Measurements from ENCODE around the gene FASN. TPM values are rescaled to one million over a fixed set of nuclear protein-coding genes. Genes with fewer than 3 reads are reported as not detected.

FASN gene
- polyA plus RNA-seq, 2 of the 4 experiments (the other 2 are of a cell fraction) = 12.9 to 169 TPM

DNA sequence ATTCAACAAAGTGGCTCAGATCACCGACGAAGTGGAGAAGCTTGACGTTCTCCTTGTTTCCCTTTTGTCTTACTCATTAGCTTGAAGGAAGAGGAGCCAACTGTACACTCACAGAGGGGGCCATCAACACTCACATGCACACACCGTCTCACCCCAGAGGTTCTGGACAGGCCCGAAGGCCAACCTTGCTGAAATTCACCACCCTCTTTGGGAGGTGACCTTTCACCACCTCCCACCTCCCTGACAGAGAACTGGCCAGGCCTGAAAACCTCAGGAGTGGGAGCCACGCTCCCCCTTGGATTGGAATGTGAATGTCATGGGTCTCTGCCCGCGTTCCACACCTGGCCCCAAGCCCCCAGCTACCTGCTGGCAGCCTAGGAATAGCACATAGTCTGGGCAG is 62.5 kb downstream of the FASN start (continued):
- TF ChIP-seq, protein P1, sequence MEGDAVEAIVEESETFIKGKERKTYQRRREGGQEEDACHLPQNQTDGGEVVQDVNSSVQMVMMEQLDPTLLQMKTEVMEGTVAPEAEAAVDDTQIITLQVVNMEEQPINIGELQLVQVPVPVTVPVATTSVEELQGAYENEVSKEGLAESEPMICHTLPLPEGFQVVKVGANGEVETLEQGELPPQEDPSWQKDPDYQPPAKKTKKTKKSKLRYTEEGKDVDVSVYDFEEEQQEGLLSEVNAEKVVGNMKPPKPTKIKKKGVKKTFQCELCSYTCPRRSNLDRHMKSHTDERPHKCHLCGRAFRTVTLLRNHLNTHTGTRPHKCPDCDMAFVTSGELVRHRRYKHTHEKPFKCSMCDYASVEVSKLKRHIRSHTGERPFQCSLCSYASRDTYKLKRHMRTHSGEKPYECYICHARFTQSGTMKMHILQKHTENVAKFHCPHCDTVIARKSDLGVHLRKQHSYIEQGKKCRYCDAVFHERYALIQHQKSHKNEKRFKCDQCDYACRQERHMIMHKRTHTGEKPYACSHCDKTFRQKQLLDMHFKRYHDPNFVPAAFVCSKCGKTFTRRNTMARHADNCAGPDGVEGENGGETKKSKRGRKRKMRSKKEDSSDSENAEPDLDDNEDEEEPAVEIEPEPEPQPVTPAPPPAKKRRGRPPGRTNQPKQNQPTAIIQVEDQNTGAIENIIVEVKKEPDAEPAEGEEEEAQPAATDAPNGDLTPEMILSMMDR (IDR thresholded peaks at IDR 0.05) = no peak
- no peak for TF ChIP-seq NR3C1 (IDR thresholded peaks at IDR 0.05)
- TF ChIP-seq ZFP36 (IDR thresholded peaks at IDR 0.05; ENCODE audit: borderline replicate concordance, partially characterized antibody) = no peak

DNA sequence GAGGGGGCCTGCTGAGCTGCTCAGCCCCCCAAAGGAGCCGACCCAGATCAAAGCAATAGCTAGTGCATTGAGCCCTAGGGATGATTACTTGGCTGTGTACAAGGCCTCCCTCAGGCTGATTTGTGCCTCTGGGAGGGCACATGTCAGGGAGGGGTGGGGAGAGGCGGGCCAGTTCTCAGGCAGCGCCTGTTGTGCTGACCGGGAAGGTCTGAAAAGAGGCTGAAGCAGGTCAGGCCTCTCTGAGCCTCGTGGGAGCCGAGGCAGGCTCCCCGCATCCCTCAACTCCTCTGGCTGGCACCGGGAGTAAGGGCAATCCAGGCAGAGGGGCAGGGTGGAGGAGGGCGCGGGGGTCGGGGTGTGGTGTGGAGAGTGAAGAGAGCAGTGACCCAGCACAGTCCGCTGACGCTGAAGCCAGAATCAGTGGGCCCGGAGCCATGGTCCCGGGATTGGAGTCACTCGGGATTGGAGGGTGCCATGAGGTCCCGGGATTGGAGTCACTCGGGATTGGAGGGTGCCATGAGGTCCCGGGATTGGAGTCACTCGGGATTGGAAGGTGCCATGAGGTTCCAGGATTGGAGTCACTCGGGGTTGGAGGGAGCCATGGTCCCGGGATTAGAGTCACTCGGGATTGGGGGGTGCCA is 63.5 kb downstream of the FASN start:
- TF ChIP-seq ZNF302 (CRISPR knock-in tag; IDR thresholded peaks at IDR 0.05) = no peak
- Histone ChIP-seq H3K4me2 (no peak overlapping the region), H3K4me1 (peaks cover 13% of the 10 kb centered on the region; the same call in 2 of the 3 replicates), H3K9me3 (no peaks in the 10 kb centered on the region), H3K27ac (no peak overlapping the region), H3K4me3 (no peak overlapping the region)
- POLR2A ChIA-PET = no interaction called here
- CTCF ChIA-PET = interaction anchor here (0.7 to 4.2 kb wide), 7 partner anchors 8 to 201 kb away, joined by 3 to 28 read pairs (median 5); partner anchors contain the start of gene NOTUM
- FAIRE-seq (no peak), DNase-seq (ENCODE audit: low read depth in 1 of 2, low spot score in 1 of 2) (no peak), ATAC-seq (no peak)
- 83% methylated on average over 22 of the region's 23 CpGs for WGBS (ENCODE audit: missing lambda C conversion rate)

- ChIA-PET POLR2A (no interaction called here), CTCF (interaction anchor here (0.9 to 33.2 kb wide), 5 partner anchors 13 to 69 kb away, joined by 3 to 794 read pairs (median 16); partner anchors contain the start of genes CENPX, DUS1L, GPS1 and LRRC45)
- no peak overlapping the region for H3K4me2 ChIP-seq
- 90% methylated on average over 23 of the region's 38 CpGs for WGBS (ENCODE audit: missing lambda C conversion rate)
- H3K4me3 ChIP-seq = no peak overlapping the region
- H3K27ac ChIP-seq = no peak overlapping the region
- peaks cover 13% of the 10 kb centered on the region; the same call in 2 of the 3 replicates for H3K4me1 ChIP-seq
- ATAC-seq (no peak), DNase-seq (ENCODE audit: low read depth in 1 of 2, low spot score in 1 of 2) (no peak), FAIRE-seq (no peak)
- H3K9me3 ChIP-seq = no peaks in the 10 kb centered on the region
- TF ChIP-seq RCOR1 (IDR thresholded peaks at IDR 0.05; ENCODE audit: low read depth, low read length) (no peak), HOXB13 (CRISPR knock-in tag; IDR thresholded peaks at IDR 0.05; ENCODE audit: low read depth) (no peak), FOXS1 (CRISPR knock-in tag; IDR thresholded peaks at IDR 0.05) (no peak), BHLHE40 (IDR thresholded peaks at IDR 0.05; ENCODE audit: low read depth, low read length) (no peak), HEYL (CRISPR knock-in tag; IDR thresholded peaks at IDR 0.05) (no peak), RFX5 (IDR thresholded peaks at IDR 0.05) (no peak), ZNF302 (CRISPR knock-in tag; IDR thresholded peaks at IDR 0.05) (no peak), EHMT2 (IDR thresholded peaks at IDR 0.05; ENCODE audit: low read depth) (no peak), MAFK (IDR thresholded peaks at IDR 0.05; ENCODE audit: partially characterized antibody) (no peak), POLR2AphosphoS2 (conservative IDR thresholded peaks at IDR 0.05; ENCODE audit: low read length) (no peak), NR3C1 (IDR thresholded peaks at IDR 0.05) (no peak), RAD21 (conservative IDR thresholded peaks at IDR 0.05 in 1 of 2, IDR thresholded peaks at IDR 0.05 in 1 of 2) (no peak), E2F6 (IDR thresholded peaks at IDR 0.05; ENCODE audit: borderline replicate concordance, low read depth) (no peak)
- TF ChIP-seq, protein P2, sequence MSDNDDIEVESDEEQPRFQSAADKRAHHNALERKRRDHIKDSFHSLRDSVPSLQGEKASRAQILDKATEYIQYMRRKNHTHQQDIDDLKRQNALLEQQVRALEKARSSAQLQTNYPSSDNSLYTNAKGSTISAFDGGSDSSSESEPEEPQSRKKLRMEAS (IDR thresholded peaks at IDR 0.05) = no peak
- TF ChIP-seq, protein P3, sequence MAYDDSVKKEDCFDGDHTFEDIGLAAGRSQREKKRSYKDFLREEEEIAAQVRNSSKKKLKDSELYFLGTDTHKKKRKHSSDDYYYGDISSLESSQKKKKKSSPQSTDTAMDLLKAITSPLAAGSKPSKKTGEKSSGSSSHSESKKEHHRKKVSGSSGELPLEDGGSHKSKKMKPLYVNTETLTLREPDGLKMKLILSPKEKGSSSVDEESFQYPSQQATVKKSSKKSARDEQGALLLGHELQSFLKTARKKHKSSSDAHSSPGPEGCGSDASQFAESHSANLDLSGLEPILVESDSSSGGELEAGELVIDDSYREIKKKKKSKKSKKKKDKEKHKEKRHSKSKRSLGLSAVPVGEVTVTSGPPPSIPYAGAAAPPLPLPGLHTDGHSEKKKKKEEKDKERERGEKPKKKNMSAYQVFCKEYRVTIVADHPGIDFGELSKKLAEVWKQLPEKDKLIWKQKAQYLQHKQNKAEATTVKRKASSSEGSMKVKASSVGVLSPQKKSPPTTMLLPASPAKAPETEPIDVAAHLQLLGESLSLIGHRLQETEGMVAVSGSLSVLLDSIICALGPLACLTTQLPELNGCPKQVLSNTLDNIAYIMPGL (CRISPR knock-in tag; IDR thresholded peaks at IDR 0.05; ENCODE audit: borderline replicate concordance) = no peak
Measured at GRCh38 chr17:82033359-82034085, 64.5 kb downstream of the FASN start.

Measured in A549 (cell line).